T follicular helper cell (primary cell): ENCODE data around the gene DPYSL4.

ENCODE experiments used
- DNase-seq: peaks from one replicate; pipeline ENCODE4 v3.0.0-alpha.2; 2020; ENCODE audit warnings: low read depth

DPYSL4 gene

GRCh38 chr10:132243141-132243540 is 56.4 kb downstream of the DPYSL4 start:
- no peak for DNase-seq

- DNase-seq, result no peak
Observed at GRCh38 chr10:132243626-132244025, 56.9 kb downstream of the DPYSL4 start.

- DNase-seq, result no peak
Observed at GRCh38 chr10:132245056-132245455, 58.3 kb downstream of the DPYSL4 start.

GRCh38 chr10:132246296-132246695 is 59.5 kb downstream of the DPYSL4 start:
- no peak for DNase-seq

GRCh38 chr10:132247943-132248342 is 61.2 kb downstream of the DPYSL4 start:
- no peak for DNase-seq

- peak; percentile 62 for DNase-seq
Observed at GRCh38 chr10:132248455-132249225, 61.9 kb downstream of the DPYSL4 start.

- DNase-seq, result no peak
Observed at GRCh38 chr10:132249226-132249724, 62.5 kb downstream of the DPYSL4 start.

- no peak for DNase-seq
Observed at GRCh38 chr10:132249824-132250375, 63.2 kb downstream of the DPYSL4 start.

GRCh38 chr10:132250481-132251475 is 64.0 kb downstream of the DPYSL4 start:
- no peak for DNase-seq

- DNase-seq, result no peak
Observed at GRCh38 chr10:132251928-132252327, 65.2 kb downstream of the DPYSL4 start.

- DNase-seq, result no peak
Observed at GRCh38 chr10:132252412-132252811, 65.7 kb downstream of the DPYSL4 start.

- no peak for DNase-seq
Observed at GRCh38 chr10:132253092-132253687, 66.4 kb downstream of the DPYSL4 start.

- no peak for DNase-seq
Observed at GRCh38 chr10:132254841-132255240, 68.1 kb downstream of the DPYSL4 start.
